HEK293 (cell line): ENCODE data around the gene OLFM1.

Source experiments
- CTCF ChIA-PET: fragments of 350-600 bp; formaldehyde crosslinking; extraction: SDS; loops from one replicate; lab custom pipeline; 2021; ENCODE audit warnings: antibody characterized with exemption; lab: Yijun Ruan, JAX
- POLR2A ChIA-PET: fragments of 300-600 bp; formaldehyde crosslinking; extraction: SDS; loops from one replicate; lab custom pipeline; 2020; ENCODE audit warnings: antibody characterized with exemption, inconsistent platforms; lab: Yijun Ruan, JAX
- H3K27ac ChIP-seq: fragments of 200-500 bp; sonication (Bioruptor generic); 2 replicates; pipeline ENCODE4 v1.5.1; 2014; ENCODE audit warnings: low read depth, low read length, control low read depth, inconsistent platforms; ENCODE audit errors: extremely low read depth
- H3K36me3 ChIP-seq, 2 experiments: fragments of 200-500 bp in 1 of 2; sonication (Bioruptor generic) in 1 of 2; 1 replicate in 1 of 2; 2 replicates in 1 of 2; pipeline ENCODE4 v1.5.1; 2014 to 2017; ENCODE audit warnings: inconsistent platforms in 2 of 2, low read length in 2 of 2; ENCODE audit not compliant: control insufficient read depth in 2 of 2, insufficient read depth in 1 of 2
- H3K4me1 ChIP-seq: fragments of 200-500 bp; sonication (Bioruptor generic); 2 replicates; pipeline ENCODE4 v1.5.1; 2014; ENCODE audit warnings: mild to moderate bottlenecking, low read length, inconsistent platforms; ENCODE audit not compliant: control insufficient read depth, insufficient read depth
- H3K4me3 ChIP-seq: 2 replicates; pipeline ENCODE4 v1.5.1; 2011; ENCODE audit warnings: low read depth, mild to moderate bottlenecking, control low read depth, low read length, moderate library complexity
- H3K9me3 ChIP-seq: fragments of 200-500 bp; sonication (Bioruptor generic); 2 replicates; pipeline ENCODE4 v1.5.1; 2014; ENCODE audit warnings: low read depth, low read length, inconsistent platforms; ENCODE audit not compliant: control insufficient read depth, insufficient read depth
- EGR2 ChIP-seq: fragments of 450-650 bp; formaldehyde crosslinking; IDR thresholded peaks from 2 replicates; pipeline ENCODE4 v1.5.1; 2016; ENCODE audit warnings: low read depth, missing biosample characterization, missing genetic modification characterization
- ZFHX2 ChIP-seq: fragments of 450-650 bp; formaldehyde crosslinking; conservative IDR thresholded peaks from 2 replicates; pipeline ENCODE4 v1.5.1; 2016; ENCODE audit warnings: missing biosample characterization, missing genetic modification characterization
- ZNF654 ChIP-seq: fragments of 450-650 bp; formaldehyde crosslinking; IDR thresholded peaks from 2 replicates; pipeline ENCODE4 v1.5.1; 2016; ENCODE audit warnings: low read depth, missing biosample characterization, missing genetic modification characterization

Gene OLFM1

DNA sequence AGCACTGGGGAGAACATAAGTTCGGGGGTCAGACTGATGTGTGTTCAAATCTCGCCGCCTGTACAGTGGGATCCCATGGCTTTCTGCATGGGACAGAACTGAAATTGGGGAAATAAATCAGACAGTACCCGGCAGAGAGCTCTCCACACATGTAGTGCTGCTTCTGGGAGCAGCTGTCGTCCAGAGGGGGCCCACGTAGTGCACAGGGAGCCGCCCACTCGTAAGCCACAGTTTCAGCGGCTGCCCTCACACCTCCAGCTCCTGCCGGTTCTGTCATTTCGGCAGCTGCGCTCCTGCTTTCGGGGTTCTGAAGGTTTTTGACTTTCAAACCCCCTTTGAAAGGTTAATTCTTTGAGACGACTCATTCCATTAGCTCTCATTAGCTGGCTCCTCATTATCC is 83.1 kb downstream of the OLFM1 start:
- TF ChIP-seq ZNF654 (tag by site-specific recombination) (no peak), ZFHX2 (tag by site-specific recombination) (0 out of 2 replicates have a peak, but pooled peaks have one; percentile 20), EGR2 (tag by site-specific recombination) (peak; percentile 29; the same call in 1 of the 2 replicates)
- TF ChIP-seq, all 188 proteins: peak for 2
- ChIA-PET CTCF (interaction anchor here (0.8 to 1.1 kb wide), 2 partner anchors 84 to 90 kb away, joined by 4 to 7 read pairs; no protein-coding TSS in a partner anchor), POLR2A (no interaction called here)
- Histone ChIP-seq H3K4me3 (no peak overlapping the region), H3K27ac (no peak overlapping the region), H3K4me1 (no peaks in the 10 kb centered on the region), H3K36me3 (no peaks in the 10 kb centered on the region), H3K9me3 (no peaks in the 10 kb centered on the region)
